HepG2 (cell line): ENCODE results near the gene RBPJ. TPM values are rescaled to one million over a fixed set of nuclear protein-coding genes. Genes with fewer than 3 reads are reported as not detected.

ENCODE experiments used
- ATAC-seq: fragments of 200-7000 bp; cut with Tn5 transposase; 3 replicates; pipeline ENCODE4 v1.9.1; 2020; ENCODE audit warnings: mild to moderate bottlenecking, moderate library complexity
- BruUV-seq: library from RNA; stranded (reverse); fragments of 400-500 nt; replicated peaks from 2 replicates; lab custom pipeline; 2021; lab: Mats Ljungman, UMichigan
- CTCF ChIA-PET: fragments of 300-600 bp; formaldehyde crosslinking; extraction: SDS; loops from one replicate; lab custom pipeline; 2021; ENCODE audit warnings: low total read pairs, inconsistent platforms, low intra/inter-chr PET ratio; lab: Yijun Ruan, JAX
- POLR2A ChIA-PET: fragments of 350-600 bp; sonication (Branson Sonifier 250); formaldehyde crosslinking; loops from one replicate; lab custom pipeline; 2020; ENCODE audit warnings: antibody characterized with exemption, inconsistent platforms; lab: Yijun Ruan, JAX
- DNase-seq: peaks from one replicate; pipeline ENCODE4 v3.0.0-alpha.2; 2015; ENCODE audit warnings: low spot score
- FAIRE-seq: peaks from 3 replicates; lab custom pipeline; 2011; peaks lifted over from hg19 to GRCh38; lab: Jason Lieb, UNC
- H2AFZ ChIP-seq: one replicate; pipeline ENCODE4 v1.6.1; 2011; ENCODE audit warnings: low read length, inconsistent platforms
- H3K27ac ChIP-seq: fragments of 300-600 bp; 3 replicates; pipeline ENCODE4 v1.8.0; 2011; ENCODE audit warnings: mixed run types, mild to moderate bottlenecking, mixed read lengths, low read length, inconsistent platforms; ENCODE audit not compliant: insufficient read depth; ENCODE audit errors: extremely low read length
- H3K27me3 ChIP-seq, 2 experiments: fragments of 200-600 bp in 1 of 2; 2 replicates in 1 of 2; 3 replicates in 1 of 2; pipeline versions ENCODE4 v1.6.0 to v1.8.0; 2011; ENCODE audit warnings: low read length in 2 of 2, mild to moderate bottlenecking in 2 of 2, moderate library complexity in 2 of 2, inconsistent platforms in 1 of 2; ENCODE audit not compliant: insufficient read depth in 2 of 2, control insufficient read depth in 1 of 2
- H3K36me3 ChIP-seq, 2 experiments: fragments of 200-600 bp in 1 of 2; replicated peaks in 1 of 2; 2 replicates in 1 of 2; 3 replicates in 1 of 2; pipeline versions ENCODE4 v1.5.1 to v1.8.0; 2011; ENCODE audit warnings: low read length in 2 of 2, inconsistent platforms in 1 of 2; ENCODE audit not compliant: insufficient read depth in 2 of 2, control insufficient read depth in 1 of 2
- H3K4me1 ChIP-seq: 2 replicates; pipeline ENCODE4 v1.5.1; 2012; ENCODE audit warnings: low read length, inconsistent platforms; ENCODE audit not compliant: insufficient read depth
- H3K4me2 ChIP-seq: 2 replicates; pipeline ENCODE4 v1.6.0; 2011; ENCODE audit warnings: low read depth, low read length, inconsistent platforms
- H3K4me3 ChIP-seq, 3 experiments: fragments of 200-600 bp in 1 of 3; sonication (generic), shearing (Covaris generic) in 1 of 3; replicated peaks in 1 of 3; 2 replicates each; pipeline ENCODE4 v1.5.1; 2011 to 2016; ENCODE audit warnings: low read length in 3 of 3, inconsistent platforms in 2 of 3, low read depth in 2 of 3, mild to moderate bottlenecking in 2 of 3, control low read depth in 1 of 3, mixed read lengths in 1 of 3; ENCODE audit not compliant: insufficient read depth in 1 of 3
- H3K79me2 ChIP-seq: one replicate; pipeline ENCODE4 v1.6.1; 2011; ENCODE audit warnings: low read length, inconsistent platforms; ENCODE audit not compliant: insufficient read depth
- H3K9ac ChIP-seq: 2 replicates; pipeline ENCODE4 v1.6.0; 2011; ENCODE audit warnings: mild to moderate bottlenecking, low read depth, low read length, inconsistent platforms; ENCODE audit not compliant: insufficient read depth
- H3K9me3 ChIP-seq: 2 replicates; pipeline ENCODE4 v1.5.1; 2012; ENCODE audit warnings: mild to moderate bottlenecking, low read length
- H4K20me1 ChIP-seq: 2 replicates; pipeline ENCODE4 v1.6.0; 2011; ENCODE audit warnings: inconsistent platforms, mild to moderate bottlenecking, low read length, moderate library complexity; ENCODE audit not compliant: insufficient read depth
- ATF1 ChIP-seq: IDR thresholded peaks from 2 replicates; pipeline ENCODE4 v1.6.1; 2016; ENCODE audit warnings: mild to moderate bottlenecking, control low read depth
- ATF7-NPFF ChIP-seq: sonication (generic); formaldehyde crosslinking; IDR thresholded peaks from 2 replicates; pipeline ENCODE4 v1.8.1; 2023; ENCODE audit warnings: mild to moderate bottlenecking, low read depth, missing genetic modification reagents, moderate library complexity
- CEBPG ChIP-seq: IDR thresholded peaks from 2 replicates; pipeline ENCODE4 v1.6.1; 2016
- CREM ChIP-seq, 2 experiments: sonication (generic) in 1 of 2; formaldehyde crosslinking in 1 of 2; IDR thresholded peaks; 2 replicates each; pipeline versions ENCODE4 v1.4.0 to v1.6.1; 2016 to 2020; ENCODE audit warnings: antibody characterized with exemption in 1 of 2, mild to moderate bottlenecking in 1 of 2, missing genetic modification reagents in 1 of 2
- DR1 ChIP-seq: sonication (generic); formaldehyde crosslinking; IDR thresholded peaks from 2 replicates; pipeline ENCODE4 v1.8.0; 2021; ENCODE audit warnings: mild to moderate bottlenecking, missing genetic modification reagents, inconsistent platforms
- MXD4 ChIP-seq: IDR thresholded peaks from 2 replicates; pipeline ENCODE4 v1.6.1; 2016; ENCODE audit warnings: mild to moderate bottlenecking, missing biosample characterization, missing genetic modification reagents
- PAF1 ChIP-seq: IDR thresholded peaks from 2 replicates; pipeline ENCODE4 v1.6.1; 2016; ENCODE audit warnings: missing genetic modification reagents, missing compliant biosample characterization
- ZBTB7A ChIP-seq: sonication (generic); formaldehyde crosslinking; IDR thresholded peaks from 2 replicates; pipeline ENCODE4 v1.8.0; 2022; ENCODE audit warnings: mild to moderate bottlenecking, missing genetic modification reagents
- ZNF101 ChIP-seq: sonication (generic); formaldehyde crosslinking; IDR thresholded peaks from 2 replicates; pipeline ENCODE4 v1.4.0; 2020; ENCODE audit warnings: mild to moderate bottlenecking, low read depth, missing genetic modification reagents, borderline replicate concordance
- ZNF3 ChIP-seq: IDR thresholded peaks from 2 replicates; pipeline ENCODE4 v1.7.0; 2017; ENCODE audit warnings: inconsistent platforms
- ZNF781 ChIP-seq: sonication (generic); formaldehyde crosslinking; IDR thresholded peaks from 2 replicates; pipeline ENCODE4 v1.5.1; 2020; ENCODE audit warnings: borderline replicate concordance, mild to moderate bottlenecking, missing genetic modification reagents; ENCODE audit errors: not compliant biosample characterization
- WGBS: methylation state at CpG from one replicate; pipeline ENCODE4 v1.1.6; 2017; ENCODE audit warnings: low lambda C conversion rate; 5-methylcytosine and 5-hydroxymethylcytosine counted together
- in situ Hi-C: cut with HindIII; loops from 2 replicates; pipeline ENCODE4 v1.10.0; 2017; ENCODE audit warnings: low pct_unique_long_range_greater_than_20kb; ENCODE audit not compliant: extremely low pct_ligation_motif_present
- intact Hi-C: fragments of 100-400 bp; cut with micrococcal nuclease; formaldehyde crosslinking; loops from one replicate; pipeline ENCODE4 v1.10.0; 2022; ENCODE audit not compliant: unreplicated experiment
- polyA plus RNA-seq, 8 experiments: library from polyadenylated mRNA; depleted of rRNA in 3 of 8; stranded (reverse) in 7 of 8; unstranded in 1 of 8; fragments of >200 nt; fragmentation: Illumina TruSeq in 4 of 8; extraction: Trizol in 4 of 8; gene quantifications; 2 replicates each; pipeline versions ENCODE4 v1.2.1 to v1.2.3, GENCODE V29; 2011 to 2016; ENCODE audit warnings: low read depth in 4 of 8, missing spikeins in 1 of 8, mixed read lengths in 1 of 8; ENCODE audit not compliant: insufficient read depth in 1 of 8
- total RNA-seq, 5 experiments: library from RNA; depleted of rRNA; stranded (reverse); fragments of >200 nt; fragmentation: Illumina TruSeq; extraction: Trizol; gene quantifications; 2 replicates each; pipeline ENCODE4 v1.2.3, GENCODE V29; 2016; ENCODE audit warnings: low read depth in 1 of 5
- TF ChIP-seq, protein P1 (sequence below): sonication (generic); formaldehyde crosslinking; IDR thresholded peaks from 2 replicates; pipeline ENCODE4 v1.4.0; 2020; ENCODE audit warnings: missing genetic modification reagents, borderline replicate concordance
- TF ChIP-seq, protein P2 (sequence below): sonication (generic); formaldehyde crosslinking; conservative IDR thresholded peaks from 2 replicates; pipeline ENCODE4 v1.4.0; 2020; ENCODE audit warnings: missing genetic modification reagents
- TF ChIP-seq, protein P3 (sequence below): IDR thresholded peaks from 2 replicates; pipeline ENCODE4 v1.6.1; 2016; ENCODE audit warnings: low read depth, borderline replicate concordance

Gene RBPJ
- total and polyA plus RNA-seq, 2 of the 13 experiments (the other 11 are each of a cell fraction or from before 2014, with no cell fraction given) = 25.9 to 33.2 TPM

DNA sequence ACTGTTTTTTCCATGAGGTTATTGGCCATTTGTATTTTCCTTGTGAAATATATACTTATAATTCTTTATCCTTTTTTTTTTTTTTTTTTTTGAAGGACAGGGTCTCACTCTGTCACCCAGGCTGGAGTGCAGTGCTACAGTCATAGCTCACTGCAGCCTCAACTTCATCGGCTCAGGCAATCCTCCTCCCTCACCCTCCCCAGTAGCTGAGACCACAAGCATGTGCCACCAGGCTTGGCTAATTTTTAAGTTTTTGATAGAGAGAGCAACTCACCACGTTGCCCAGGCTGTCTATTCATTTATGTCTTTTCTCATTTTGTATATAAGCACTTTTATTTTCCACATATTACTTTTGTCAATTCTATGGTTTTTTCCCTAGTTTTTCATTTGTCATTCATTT, 16.8 kb downstream of the RBPJ start:
- 91% methylated on average over 2 of the region's 2 CpGs for WGBS
- Histone ChIP-seq H3K9ac (no peak overlapping the region), H4K20me1 (peaks cover 44% of the 10 kb centered on the region), H3K79me2 (peaks cover 82% of the 10 kb centered on the region), H2AFZ (no peak overlapping the region), H3K4me3 (no peak overlapping the region), H3K4me1 (no peaks in the 10 kb centered on the region; the same call in 1 of the 2 replicates), H3K4me2 (no peak overlapping the region), H3K36me3 (no peaks in the 10 kb centered on the region), H3K27ac (no peak overlapping the region), H3K9me3 (no peaks in the 10 kb centered on the region), H3K27me3 (no peaks in the 10 kb centered on the region)
- in situ Hi-C loops (no loop called here), intact Hi-C loops (no loop called here)
- POLR2A ChIA-PET = no interaction called here
- no peak for ATAC-seq
- no peak for FAIRE-seq
- TF ChIP-seq ATF1 (no peak), ZNF781 (CRISPR knock-in tag) (no peak), CREM (IDR thresholded peaks at IDR 0.05) (no peak), CREM (CRISPR knock-in tag; IDR thresholded peaks at IDR 0.05) (no peak), CEBPG (no peak), ZBTB7A (CRISPR knock-in tag) (no peak), PAF1 (CRISPR knock-in tag) (no peak), DR1 (CRISPR knock-in tag) (no peak), ATF7-NPFF (no peak), ZNF3 (CRISPR knock-in tag) (no peak), MXD4 (no peak), ZNF101 (CRISPR knock-in tag) (no peak)
- TF ChIP-seq, protein P1, sequence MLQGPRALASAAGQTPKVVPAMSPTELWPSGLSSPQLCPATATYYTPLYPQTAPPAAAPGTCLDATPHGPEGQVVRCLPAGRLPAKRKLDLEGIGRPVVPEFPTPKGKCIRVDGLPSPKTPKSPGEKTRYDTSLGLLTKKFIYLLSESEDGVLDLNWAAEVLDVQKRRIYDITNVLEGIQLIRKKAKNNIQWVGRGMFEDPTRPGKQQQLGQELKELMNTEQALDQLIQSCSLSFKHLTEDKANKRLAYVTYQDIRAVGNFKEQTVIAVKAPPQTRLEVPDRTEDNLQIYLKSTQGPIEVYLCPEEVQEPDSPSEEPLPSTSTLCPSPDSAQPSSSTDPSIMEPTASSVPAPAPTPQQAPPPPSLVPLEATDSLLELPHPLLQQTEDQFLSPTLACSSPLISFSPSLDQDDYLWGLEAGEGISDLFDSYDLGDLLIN (CRISPR knock-in tag) = no peak
- TF ChIP-seq, protein P2, sequence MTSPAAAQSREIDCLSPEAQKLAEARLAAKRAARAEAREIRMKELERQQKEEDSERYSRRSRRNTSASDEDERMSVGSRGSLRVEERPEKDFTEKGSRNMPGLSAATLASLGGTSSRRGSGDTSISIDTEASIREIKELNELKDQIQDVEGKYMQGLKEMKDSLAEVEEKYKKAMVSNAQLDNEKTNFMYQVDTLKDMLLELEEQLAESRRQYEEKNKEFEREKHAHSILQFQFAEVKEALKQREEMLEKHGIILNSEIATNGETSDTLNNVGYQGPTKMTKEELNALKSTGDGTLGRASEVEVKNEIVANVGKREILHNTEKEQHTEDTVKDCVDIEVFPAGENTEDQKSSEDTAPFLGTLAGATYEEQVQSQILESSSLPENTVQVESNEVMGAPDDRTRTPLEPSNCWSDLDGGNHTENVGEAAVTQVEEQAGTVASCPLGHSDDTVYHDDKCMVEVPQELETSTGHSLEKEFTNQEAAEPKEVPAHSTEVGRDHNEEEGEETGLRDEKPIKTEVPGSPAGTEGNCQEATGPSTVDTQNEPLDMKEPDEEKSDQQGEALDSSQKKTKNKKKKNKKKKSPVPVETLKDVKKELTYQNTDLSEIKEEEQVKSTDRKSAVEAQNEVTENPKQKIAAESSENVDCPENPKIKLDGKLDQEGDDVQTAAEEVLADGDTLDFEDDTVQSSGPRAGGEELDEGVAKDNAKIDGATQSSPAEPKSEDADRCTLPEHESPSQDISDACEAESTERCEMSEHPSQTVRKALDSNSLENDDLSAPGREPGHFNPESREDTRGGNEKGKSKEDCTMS (CRISPR knock-in tag) = no peak
- TF ChIP-seq, protein P3, sequence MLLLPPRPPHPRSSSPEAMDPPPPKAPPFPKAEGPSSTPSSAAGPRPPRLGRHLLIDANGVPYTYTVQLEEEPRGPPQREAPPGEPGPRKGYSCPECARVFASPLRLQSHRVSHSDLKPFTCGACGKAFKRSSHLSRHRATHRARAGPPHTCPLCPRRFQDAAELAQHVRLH (CRISPR knock-in tag) = no peak
- no peak for DNase-seq
- BruUV-seq = no TSS peak
- CTCF ChIA-PET = no interaction called here
